HG02870 (cell line): ENCODE data around the gene POU4F3.
"Not testable (repeated sequence)": the region's sequence is repeated elsewhere in the genome, so short reads cannot be mapped to it uniquely, and the experiment has no call there.

ENCODE experiments used
- ATAC-seq: cut with Tn5 transposase; IDR thresholded peaks from one replicate; pipeline ENCODE4 v1.9.1; 2021; ENCODE audit warnings: mild to moderate bottlenecking, moderate library complexity; ENCODE audit not compliant: unreplicated experiment

POU4F3 gene

GRCh38 chr5:146338774-146339714, at the start of gene POU4F3:
POU4F3 (plus strand) TSS chr5:146338839; CDS start chr5:146339113, 274 bp downstream.
- no peak for ATAC-seq

- ATAC-seq = no peak
These were observed 48.3 kb upstream of the POU4F3 start for GRCh38 chr5:146290318-146290717.

- ATAC-seq = peak; percentile 79
These were observed 47.1 kb upstream of the POU4F3 start for GRCh38 chr5:146291421-146292074.

GRCh38 chr5:146296245-146296644, 42.4 kb upstream of the POU4F3 start:
- ATAC-seq = no peak

- ATAC-seq = not testable (repeated sequence)
These were observed 39.7 kb upstream of the POU4F3 start for GRCh38 chr5:146298920-146299319.

GRCh38 chr5:146301626-146302025, 37.0 kb upstream of the POU4F3 start:
- no peak for ATAC-seq

- no peak for ATAC-seq
These were observed 36.2 kb upstream of the POU4F3 start for GRCh38 chr5:146302406-146302805.

GRCh38 chr5:146306838-146307237, 31.8 kb upstream of the POU4F3 start:
- ATAC-seq = no peak

GRCh38 chr5:146307796-146308195, 30.8 kb upstream of the POU4F3 start:
- ATAC-seq = no peak

- ATAC-seq = no peak
These were observed 28.1 kb upstream of the POU4F3 start for GRCh38 chr5:146310540-146310939.

- no peak for ATAC-seq
These were observed 27.4 kb upstream of the POU4F3 start for GRCh38 chr5:146311278-146311677.

GRCh38 chr5:146313027-146313426, 25.6 kb upstream of the POU4F3 start:
- no peak for ATAC-seq

GRCh38 chr5:146321571-146321970, 17.1 kb upstream of the POU4F3 start:
- ATAC-seq = no peak

GRCh38 chr5:146327257-146327870, 11.3 kb upstream of the POU4F3 start:
- ATAC-seq = no peak

- no peak for ATAC-seq
These were observed 10.7 kb upstream of the POU4F3 start for GRCh38 chr5:146327989-146328388.

- no peak for ATAC-seq
These were observed 8.9 kb upstream of the POU4F3 start for GRCh38 chr5:146329697-146330096.

GRCh38 chr5:146331423-146331822, 7.2 kb upstream of the POU4F3 start:
- no peak for ATAC-seq

- ATAC-seq = no peak
These were observed 4.5 kb upstream of the POU4F3 start for GRCh38 chr5:146334074-146334533.

GRCh38 chr5:146336197-146336596, 2.4 kb upstream of the POU4F3 start:
- no peak for ATAC-seq

- no peak for ATAC-seq
These were observed 1.3 kb upstream of the POU4F3 start for GRCh38 chr5:146337264-146337904.

- no peak for ATAC-seq
These were observed 711 bp upstream of the POU4F3 start for GRCh38 chr5:146337928-146338327.
